Trophoblast cell (in vitro differentiated cells and primary cell): ENCODE measurements around the gene USP48.

Experiments used
- DNase-seq, 2 donors: peaks; one replicate each; pipeline ENCODE4 v3.0.0-alpha.2; 2016
- H2AFZ ChIP-seq: 2 replicates; pipeline ENCODE4 v1.6.1; 2013; ENCODE audit warnings: low read length, moderate library complexity, mild to moderate bottlenecking; ENCODE audit not compliant: insufficient read depth, poor library complexity
- H2AK5ac ChIP-seq: 2 replicates; pipeline ENCODE4 v1.6.1; 2013; ENCODE audit warnings: mild to moderate bottlenecking, low read length
- H2BK120ac ChIP-seq: 2 replicates; pipeline ENCODE4 v1.6.1; 2013; ENCODE audit warnings: low read length, mild to moderate bottlenecking, moderate library complexity; ENCODE audit not compliant: insufficient read depth, poor library complexity
- H2BK12ac ChIP-seq: 2 replicates; pipeline ENCODE4 v1.6.1; 2013; ENCODE audit warnings: mild to moderate bottlenecking, low read length, moderate library complexity
- H2BK5ac ChIP-seq: 2 replicates; pipeline ENCODE4 v1.6.1; 2013; ENCODE audit warnings: low read length, low read depth, moderate library complexity, mild to moderate bottlenecking; ENCODE audit not compliant: poor library complexity
- H3K14ac ChIP-seq: 2 replicates; pipeline ENCODE4 v1.6.1; 2013; ENCODE audit warnings: mild to moderate bottlenecking, low read length
- H3K18ac ChIP-seq: 2 replicates; pipeline ENCODE4 v1.6.1; 2013; ENCODE audit warnings: mild to moderate bottlenecking, low read length
- H3K23ac ChIP-seq: 2 replicates; pipeline ENCODE4 v1.6.1; 2013; ENCODE audit warnings: low read length
- H3K27ac ChIP-seq: 2 replicates; pipeline ENCODE4 v1.5.1; 2013; ENCODE audit warnings: low read depth, mild to moderate bottlenecking, inconsistent platforms, low read length, moderate library complexity
- H3K27me3 ChIP-seq: 2 replicates; pipeline ENCODE4 v1.6.1; 2013; ENCODE audit warnings: inconsistent platforms, mild to moderate bottlenecking, low read length, moderate library complexity; ENCODE audit not compliant: insufficient read depth
- H3K36me3 ChIP-seq, 2 experiments: 1 replicate in 1 of 2; 2 replicates in 1 of 2; pipeline ENCODE4 v1.6.1; 2013; ENCODE audit warnings: low read length in 2 of 2, mild to moderate bottlenecking in 2 of 2, moderate library complexity in 1 of 2; ENCODE audit not compliant: insufficient read depth in 2 of 2, control insufficient read depth in 1 of 2
- H3K4ac ChIP-seq: 2 replicates; pipeline ENCODE4 v1.6.1; 2013; ENCODE audit warnings: low read depth, mild to moderate bottlenecking, low read length, moderate library complexity
- H3K4me1 ChIP-seq, 2 experiments: 1 replicate in 1 of 2; 2 replicates in 1 of 2; pipeline ENCODE4 v1.6.1; 2013; ENCODE audit warnings: low read length in 2 of 2, mild to moderate bottlenecking in 2 of 2, moderate library complexity in 1 of 2; ENCODE audit not compliant: insufficient read depth in 2 of 2, control insufficient read depth in 1 of 2
- H3K4me2 ChIP-seq: 2 replicates; pipeline ENCODE4 v1.6.1; 2013; ENCODE audit warnings: inconsistent platforms, mild to moderate bottlenecking, low read length, moderate library complexity
- H3K4me3 ChIP-seq: 2 replicates; pipeline ENCODE4 v1.5.1; 2013; ENCODE audit warnings: mild to moderate bottlenecking, low read depth, low read length, inconsistent platforms
- H3K79me1 ChIP-seq: one replicate; pipeline ENCODE4 v1.6.1; 2013; ENCODE audit warnings: low read length
- H3K79me2 ChIP-seq: 2 replicates; pipeline ENCODE4 v1.6.1; 2013; ENCODE audit warnings: low read length, mild to moderate bottlenecking; ENCODE audit not compliant: control insufficient read depth, insufficient read depth, poor library complexity
- H3K9ac ChIP-seq: 2 replicates; pipeline ENCODE4 v1.6.1; 2013; ENCODE audit warnings: mild to moderate bottlenecking, low read length
- H3K9me3 ChIP-seq: 2 replicates; pipeline ENCODE4 v1.6.1; 2013; ENCODE audit warnings: low read depth, mild to moderate bottlenecking, control low read depth, inconsistent platforms, low read length; ENCODE audit not compliant: insufficient read depth
- H4K12ac ChIP-seq: 2 replicates; pipeline ENCODE4 v1.6.1; 2013; ENCODE audit warnings: low read depth, mild to moderate bottlenecking, low read length, moderate library complexity
- H4K8ac ChIP-seq: 2 replicates; pipeline ENCODE4 v1.6.1; 2013; ENCODE audit warnings: low read depth, mild to moderate bottlenecking, low read length, moderate library complexity
- H4K91ac ChIP-seq: one replicate; pipeline ENCODE4 v1.6.1; 2013; ENCODE audit warnings: low read depth, mild to moderate bottlenecking, low read length, moderate library complexity
- WGBS: extraction: QIAGEN DNeasy Blood & Tissue Kit; methylation state at CpG from one replicate; pipeline ENCODE4 v1.1.7; 2013; ENCODE audit warnings: missing lambda C conversion rate; ENCODE audit not compliant: insufficient read length, insufficient coverage; ENCODE audit errors: extremely low coverage; 5-methylcytosine and 5-hydroxymethylcytosine counted together

The USP48 gene

GRCh38 chr1:21647431-21648351 lies 135.3 kb downstream of the USP48 start:
- peak; percentile 58 to 87 for DNase-seq
- H3K4me1 ChIP-seq = peaks cover 3 to 5% of the 10 kb centered on the region in 2 experiments
- H3K4me2 ChIP-seq = peak overlapping the region; percentile 23
- H4K8ac ChIP-seq = no peak overlapping the region
- H2BK5ac ChIP-seq = no peak overlapping the region
- H3K14ac ChIP-seq = no peak overlapping the region
- no peak overlapping the region for H4K12ac ChIP-seq
- no peak overlapping the region for H3K4ac ChIP-seq
- no peak overlapping the region for H3K23ac ChIP-seq
- H3K18ac ChIP-seq = no peak overlapping the region
- H2AK5ac ChIP-seq = no peak overlapping the region
- H3K27ac ChIP-seq = no peak overlapping the region
- no peak overlapping the region for H2BK120ac ChIP-seq
- peaks cover 17% of the 10 kb centered on the region for H3K27me3 ChIP-seq
- H3K9me3 ChIP-seq = peaks cover 3% of the 10 kb centered on the region
- H4K91ac ChIP-seq = no peak overlapping the region
- WGBS = no CpG with 5 or more reads among the region's 19 CpGs
- no peaks in the 10 kb centered on the region for H3K79me2 ChIP-seq
- H2AFZ ChIP-seq = no peak overlapping the region
- no peaks in the 10 kb centered on the region for H3K36me3 ChIP-seq
- H3K79me1 ChIP-seq = no peaks in the 10 kb centered on the region
- no peak overlapping the region for H2BK12ac ChIP-seq
- no peak overlapping the region for H3K4me3 ChIP-seq
- H3K9ac ChIP-seq = no peak overlapping the region

GRCh38 chr1:21645550-21645949 lies 137.4 kb downstream of the USP48 start:
- Histone ChIP-seq H3K23ac (no peak overlapping the region), H2AK5ac (no peak overlapping the region), H3K27me3 (no peaks in the 10 kb centered on the region), H2AFZ (no peak overlapping the region), H3K9ac (no peak overlapping the region), H3K36me3 (no peaks in the 10 kb centered on the region), H2BK120ac (no peak overlapping the region), H3K9me3 (peaks cover 2% of the 10 kb centered on the region), H3K27ac (no peak overlapping the region), H3K79me2 (no peaks in the 10 kb centered on the region), H4K12ac (no peak overlapping the region), H3K4me1 (no peaks in the 10 kb centered on the region), H3K4me2 (no peak overlapping the region), H4K91ac (no peak overlapping the region), H2BK12ac (no peak overlapping the region), H3K18ac (no peak overlapping the region), H3K79me1 (no peaks in the 10 kb centered on the region), H3K4me3 (no peak overlapping the region), H2BK5ac (no peak overlapping the region), H3K4ac (no peak overlapping the region), H4K8ac (no peak overlapping the region), H3K14ac (no peak overlapping the region)
- whole genome bisulfite sequencing = no CpG with 5 or more reads among the region's 5 CpGs
- DNase-seq = no peak

- Histone ChIP-seq H2AFZ (no peak overlapping the region), H3K4me2 (no peak overlapping the region), H4K8ac (no peak overlapping the region), H2AK5ac (no peak overlapping the region), H2BK120ac (no peak overlapping the region), H3K27me3 (no peaks in the 10 kb centered on the region), H3K4ac (no peak overlapping the region), H3K9me3 (peaks cover 2% of the 10 kb centered on the region), H4K12ac (no peak overlapping the region), H3K23ac (no peak overlapping the region), H3K27ac (no peak overlapping the region), H3K4me1 (no peaks in the 10 kb centered on the region), H4K91ac (no peak overlapping the region), H3K79me2 (no peaks in the 10 kb centered on the region), H3K18ac (no peak overlapping the region), H3K4me3 (no peak overlapping the region), H3K79me1 (no peaks in the 10 kb centered on the region), H2BK12ac (no peak overlapping the region), H3K9ac (no peak overlapping the region), H3K36me3 (no peaks in the 10 kb centered on the region), H3K14ac (no peak overlapping the region), H2BK5ac (no peak overlapping the region)
- no CpG with 5 or more reads among the region's 5 CpGs for WGBS
- no peak for DNase-seq
Observed at GRCh38 chr1:21644906-21645305, 138.0 kb downstream of the USP48 start.

- H2AK5ac ChIP-seq = no peak overlapping the region
- H2BK120ac ChIP-seq = no peak overlapping the region
- H3K14ac ChIP-seq = no peak overlapping the region
- WGBS = no CpG with 5 or more reads among the region's 10 CpGs
- no peak overlapping the region for H4K91ac ChIP-seq
- H4K8ac ChIP-seq = no peak overlapping the region
- DNase-seq = no peak
- no peak overlapping the region for H2BK12ac ChIP-seq
- no peak overlapping the region for H3K18ac ChIP-seq
- no peak overlapping the region for H2AFZ ChIP-seq
- H3K27me3 ChIP-seq = no peaks in the 10 kb centered on the region
- no peaks in the 10 kb centered on the region for H3K79me1 ChIP-seq
- H3K27ac ChIP-seq = no peak overlapping the region
- H2BK5ac ChIP-seq = no peak overlapping the region
- H4K12ac ChIP-seq = no peak overlapping the region
- H3K36me3 ChIP-seq = no peaks in the 10 kb centered on the region
- H3K23ac ChIP-seq = no peak overlapping the region
- peaks cover 2% of the 10 kb centered on the region for H3K9me3 ChIP-seq
- H3K4me2 ChIP-seq = no peak overlapping the region
- no peak overlapping the region for H3K4ac ChIP-seq
- no peak overlapping the region for H3K4me3 ChIP-seq
- no peaks in the 10 kb centered on the region for H3K79me2 ChIP-seq
- no peak overlapping the region for H3K9ac ChIP-seq
- H3K4me1 ChIP-seq = no peaks in the 10 kb centered on the region
Observed at GRCh38 chr1:21644348-21644747, 138.6 kb downstream of the USP48 start.
